Parathyroid adenoma (tissue), 2 donors: ENCODE results near the gene KRTAP2-3.
"Not testable (repeated sequence)": the region's sequence is repeated elsewhere in the genome, so short reads cannot be mapped to it uniquely, and the experiment has no call there.

Source experiments
- H2AFZ ChIP-seq: fragments of 300-600 bp; sonication (generic); one replicate; pipeline ENCODE4 v1.7.0; 2017; ENCODE audit warnings: antibody characterized with exemption, mild to moderate bottlenecking
- H3K27ac ChIP-seq: fragments of 300-600 bp; sonication (generic); one replicate; pipeline ENCODE4 v1.7.0; 2017
- H3K27me3 ChIP-seq: fragments of 300-600 bp; sonication (generic); one replicate; pipeline ENCODE4 v1.7.0; 2017; ENCODE audit warnings: low read length; ENCODE audit not compliant: control insufficient read depth, insufficient read depth
- H3K36me3 ChIP-seq: fragments of 300-600 bp; sonication (generic); one replicate; pipeline ENCODE4 v1.7.0; 2017; ENCODE audit warnings: low read length; ENCODE audit not compliant: control insufficient read depth, insufficient read depth
- H3K4me1 ChIP-seq: fragments of 300-600 bp; sonication (generic); one replicate; pipeline ENCODE4 v1.7.0; 2017; ENCODE audit warnings: control low read depth
- H3K4me2 ChIP-seq: fragments of 300-600 bp; sonication (generic); one replicate; pipeline ENCODE4 v1.7.0; 2017; ENCODE audit warnings: low read length
- H3K4me3 ChIP-seq: fragments of 300-600 bp; sonication (generic); one replicate; pipeline ENCODE4 v1.7.0; 2017; ENCODE audit warnings: low read depth, low read length
- H3K79me2 ChIP-seq: fragments of 300-600 bp; sonication (generic); one replicate; pipeline ENCODE4 v1.7.0; 2017; ENCODE audit warnings: control low read depth
- H3K9ac ChIP-seq: fragments of 300-600 bp; sonication (generic); one replicate; pipeline ENCODE4 v1.7.0; 2017; ENCODE audit warnings: mild to moderate bottlenecking
- H3K9me3 ChIP-seq: fragments of 300-600 bp; sonication (generic); one replicate; pipeline ENCODE4 v1.7.0; 2017; ENCODE audit warnings: low read length; ENCODE audit not compliant: control insufficient read depth
- TF ChIP-seq, protein P1 (sequence below): fragments of 300-600 bp; sonication (generic); IDR thresholded peaks from one replicate; pipeline ENCODE4 v1.7.0; 2017; ENCODE audit warnings: antibody characterized with exemption, mild to moderate bottlenecking
- donor health status: primary hyperparathyroidism.

The KRTAP2-3 gene

DNA sequence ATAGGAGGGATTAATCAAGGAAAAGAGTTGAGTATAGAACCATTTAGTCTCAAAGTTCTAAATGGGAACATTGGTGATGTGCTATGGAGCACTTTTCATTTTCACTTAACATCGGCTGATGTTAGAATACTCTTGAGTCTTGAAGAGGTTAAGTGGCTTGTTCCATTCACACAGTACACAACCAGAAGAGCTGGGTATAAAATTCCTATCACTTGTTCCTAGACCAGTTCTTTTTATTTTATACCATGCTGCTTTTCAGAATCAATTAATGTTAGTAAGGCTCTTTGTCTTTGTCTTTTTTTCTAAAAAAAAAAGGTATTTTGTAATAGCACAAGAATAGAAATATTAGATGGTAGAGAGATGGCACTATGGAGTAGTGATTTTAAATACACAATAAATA is 17.0 kb downstream of the KRTAP2-3 start:
- H3K9me3 ChIP-seq, result no peaks in the 10 kb centered on the region
- no peak overlapping the region for H3K9ac ChIP-seq
- no peak overlapping the region for H3K27ac ChIP-seq
- H3K4me1 ChIP-seq, result no peaks in the 10 kb centered on the region
- no peak overlapping the region for H3K4me3 ChIP-seq
- TF ChIP-seq, protein P1, sequence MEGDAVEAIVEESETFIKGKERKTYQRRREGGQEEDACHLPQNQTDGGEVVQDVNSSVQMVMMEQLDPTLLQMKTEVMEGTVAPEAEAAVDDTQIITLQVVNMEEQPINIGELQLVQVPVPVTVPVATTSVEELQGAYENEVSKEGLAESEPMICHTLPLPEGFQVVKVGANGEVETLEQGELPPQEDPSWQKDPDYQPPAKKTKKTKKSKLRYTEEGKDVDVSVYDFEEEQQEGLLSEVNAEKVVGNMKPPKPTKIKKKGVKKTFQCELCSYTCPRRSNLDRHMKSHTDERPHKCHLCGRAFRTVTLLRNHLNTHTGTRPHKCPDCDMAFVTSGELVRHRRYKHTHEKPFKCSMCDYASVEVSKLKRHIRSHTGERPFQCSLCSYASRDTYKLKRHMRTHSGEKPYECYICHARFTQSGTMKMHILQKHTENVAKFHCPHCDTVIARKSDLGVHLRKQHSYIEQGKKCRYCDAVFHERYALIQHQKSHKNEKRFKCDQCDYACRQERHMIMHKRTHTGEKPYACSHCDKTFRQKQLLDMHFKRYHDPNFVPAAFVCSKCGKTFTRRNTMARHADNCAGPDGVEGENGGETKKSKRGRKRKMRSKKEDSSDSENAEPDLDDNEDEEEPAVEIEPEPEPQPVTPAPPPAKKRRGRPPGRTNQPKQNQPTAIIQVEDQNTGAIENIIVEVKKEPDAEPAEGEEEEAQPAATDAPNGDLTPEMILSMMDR, result no peak
- no peak overlapping the region for H3K4me2 ChIP-seq
- no peaks in the 10 kb centered on the region for H3K36me3 ChIP-seq
- H3K27me3 ChIP-seq, result no peaks in the 10 kb centered on the region
- no peak overlapping the region for H2AFZ ChIP-seq
- H3K79me2 ChIP-seq, result no peaks in the 10 kb centered on the region

DNA sequence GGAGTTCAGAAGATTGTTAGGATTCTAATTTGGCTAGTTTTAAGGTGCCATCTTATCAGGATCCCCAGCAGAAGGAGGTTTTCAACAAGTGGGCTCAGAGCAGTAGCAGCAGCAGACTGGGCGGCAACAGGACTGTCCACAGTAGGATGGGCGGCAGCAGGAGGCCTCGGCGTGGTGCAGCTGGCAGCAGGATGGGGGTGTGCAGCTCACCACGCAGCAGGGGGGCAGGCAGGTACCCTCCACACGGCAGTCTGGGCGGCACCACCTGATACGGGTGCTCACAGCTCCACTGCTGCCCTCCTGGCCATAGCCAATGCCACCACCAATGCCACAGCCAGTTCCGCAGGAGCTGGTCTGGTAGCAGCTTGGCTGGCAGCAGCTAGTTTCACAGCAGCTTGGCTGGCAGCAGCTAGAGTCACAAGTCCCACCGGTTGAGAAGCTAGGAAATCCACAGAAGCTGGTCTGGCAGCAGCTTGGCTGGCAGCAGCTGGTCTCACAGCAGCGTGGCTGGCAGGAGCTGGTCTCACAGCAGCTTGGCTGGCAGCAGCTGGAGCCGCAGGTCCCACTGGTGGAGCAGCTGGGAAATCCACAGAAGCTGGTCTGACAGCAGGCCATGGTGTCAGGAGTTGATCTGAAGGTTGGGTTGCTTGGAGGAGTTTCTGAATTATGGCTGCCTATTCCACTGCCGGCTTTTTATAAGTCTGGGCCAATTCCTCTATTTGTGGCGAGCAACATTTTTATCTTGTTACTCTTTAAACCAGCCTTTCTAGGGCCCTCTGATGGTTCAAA is 18.9 kb downstream of the KRTAP2-3 start, which contains the start of gene KRTAP1-1:
TSS of gene KRTAP1-1 (minus strand) at position 668 of the 789 bp plus-strand sequence. CDS start at position 615, 53 bp downstream.
- not testable (repeated sequence) for H3K9ac ChIP-seq, H2AFZ ChIP-seq, H3K4me1 ChIP-seq, H3K27me3 ChIP-seq, H3K9me3 ChIP-seq, H3K36me3 ChIP-seq, H3K79me2 ChIP-seq, H3K4me3 ChIP-seq, H3K27ac ChIP-seq, H3K4me2 ChIP-seq

DNA sequence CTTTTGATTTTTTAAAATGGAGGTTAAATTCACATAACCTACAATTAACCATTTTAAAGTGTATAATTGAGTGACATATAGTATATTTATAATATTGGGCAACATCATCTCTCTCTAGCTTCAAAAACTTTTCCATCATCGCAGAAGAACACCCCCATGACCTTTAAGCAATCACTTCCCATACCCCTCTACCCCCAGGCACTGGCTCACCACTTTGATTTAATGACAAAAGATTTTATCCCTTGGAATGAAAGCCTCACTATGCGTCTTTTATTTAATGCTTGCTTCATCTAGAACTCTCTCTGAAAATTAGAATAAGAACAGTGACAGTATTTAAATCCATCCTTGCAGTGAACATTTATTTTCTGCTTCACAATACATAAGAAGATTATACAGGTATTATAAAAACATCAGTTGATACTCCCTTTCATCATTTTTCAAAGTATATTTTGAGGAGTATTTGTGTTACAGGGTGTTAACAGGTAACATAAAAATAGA is 22.0 kb downstream of the KRTAP2-3 start:
- Histone ChIP-seq H3K9me3 (no peaks in the 10 kb centered on the region), H3K36me3 (no peaks in the 10 kb centered on the region), H3K27ac (no peak overlapping the region), H3K4me1 (no peaks in the 10 kb centered on the region), H3K79me2 (no peaks in the 10 kb centered on the region), H3K4me2 (no peak overlapping the region), H2AFZ (no peak overlapping the region), H3K27me3 (no peaks in the 10 kb centered on the region), H3K4me3 (no peak overlapping the region), H3K9ac (no peak overlapping the region)
- TF ChIP-seq, protein P1, result no peak

DNA sequence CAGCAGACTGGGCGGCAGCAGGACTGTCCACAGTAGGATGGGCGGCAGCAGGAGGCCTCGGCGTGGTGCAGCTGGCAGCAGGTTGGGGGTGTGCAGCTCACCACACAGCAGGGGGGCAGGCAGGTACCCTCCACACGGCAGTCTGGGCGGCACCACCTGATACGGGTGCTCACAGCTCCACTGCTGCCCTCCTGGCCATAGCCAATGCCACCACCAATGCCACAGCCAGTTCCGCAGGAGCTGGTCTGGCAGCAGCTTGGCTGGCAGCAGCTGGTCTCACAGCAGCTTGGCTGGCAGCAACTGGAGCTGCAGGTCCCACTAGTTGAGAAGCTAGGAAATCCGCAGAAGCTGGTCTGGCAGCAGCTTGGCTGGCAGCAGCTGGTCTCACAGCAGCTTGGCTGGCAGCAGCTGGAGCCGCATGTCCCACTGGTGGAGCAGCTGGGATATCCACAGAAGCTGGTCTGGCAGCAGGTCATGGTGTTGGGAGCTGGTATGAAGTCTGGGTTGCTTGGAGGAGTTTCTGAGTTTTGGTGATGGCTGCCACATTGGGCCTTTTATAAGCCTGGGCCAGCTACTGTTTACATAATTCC is 25.5 kb downstream of the KRTAP2-3 start, which contains the start of gene KRTAP1-3:
TSS of gene KRTAP1-3 (minus strand) at position 529 of the 590 bp plus-strand sequence. CDS start at position 476, 53 bp downstream.
- H3K36me3 ChIP-seq, H3K4me1 ChIP-seq, H2AFZ ChIP-seq, H3K4me2 ChIP-seq, H3K27me3 ChIP-seq, H3K27ac ChIP-seq, H3K4me3 ChIP-seq, H3K9me3 ChIP-seq, H3K79me2 ChIP-seq, H3K9ac ChIP-seq: not testable (repeated sequence)

DNA sequence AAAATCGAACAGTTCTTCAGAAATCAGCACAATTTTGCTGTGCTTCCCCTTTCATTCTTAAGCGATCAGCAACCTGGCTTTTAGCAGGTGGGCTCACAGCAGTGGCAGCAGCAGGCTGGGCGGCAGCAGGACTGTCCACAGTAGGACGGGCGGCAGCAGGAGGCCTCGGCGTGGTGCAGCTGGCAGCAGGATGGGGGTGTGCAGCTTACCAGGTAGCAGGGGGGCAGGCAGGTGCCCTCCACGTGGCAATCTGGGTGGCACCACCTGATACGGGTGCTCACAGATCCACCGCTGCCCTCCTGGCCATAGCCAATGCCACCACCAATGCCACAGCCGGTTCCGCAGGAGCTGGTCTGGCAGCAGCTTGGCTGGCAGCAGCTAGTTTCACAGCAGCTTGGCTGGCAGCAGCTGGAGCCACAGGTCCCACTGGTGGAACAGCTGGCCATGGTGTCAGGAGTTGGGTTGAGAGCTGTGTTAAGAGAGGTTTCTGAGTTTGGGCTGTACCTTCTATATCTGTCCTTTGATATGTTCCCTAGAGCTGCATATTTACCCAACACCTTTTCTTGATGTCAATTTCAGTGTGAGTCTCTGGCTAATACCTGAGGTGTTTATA is 30.2 kb downstream of the KRTAP2-3 start, which contains the start of gene KRTAP1-4:
TSS of gene KRTAP1-4 (minus strand) at position 563 of the 613 bp plus-strand sequence. CDS start at position 446, 117 bp downstream.
- no peak within 1 kb of the TSS for H3K27ac ChIP-seq
- no peaks in the 10 kb centered on the region for H3K4me1 ChIP-seq
- H3K36me3 ChIP-seq, result no peaks in the 10 kb centered on the region
- H2AFZ ChIP-seq, result no peak within 1 kb of the TSS
- TF ChIP-seq, protein P1, result no peak
- no peak within 1 kb of the TSS for H3K4me3 ChIP-seq
- no peaks in the 10 kb centered on the region for H3K9me3 ChIP-seq
- H3K4me2 ChIP-seq, result no peak within 1 kb of the TSS
- no peak within 1 kb of the TSS for H3K9ac ChIP-seq
- H3K79me2 ChIP-seq, result no peaks in the 10 kb centered on the region
- no peaks in the 10 kb centered on the region for H3K27me3 ChIP-seq
